B cell (primary cell): ENCODE measurements around the gene THEM5. TPM values are rescaled to one million over a fixed set of nuclear protein-coding genes. Genes with fewer than 3 reads are reported as not detected.

Experiments
- ATAC-seq: fragments of 200-7000 bp; cut with Tn5 transposase; one replicate; pipeline ENCODE4 v1.10.0; 2021; ENCODE audit warnings: low read depth, mild to moderate bottlenecking, moderate number of reproducible peaks, moderate library complexity
- CTCF ChIA-PET: fragments of 350-600 bp; sonication (Branson Sonifier 250); formaldehyde crosslinking; loops from one replicate; lab custom pipeline; 2021; ENCODE audit warnings: antibody characterized with exemption, inconsistent platforms; lab: Charles Lee
- POLR2A ChIA-PET: fragments of 350-600 bp; sonication (Branson Sonifier 250); formaldehyde crosslinking; loops from one replicate; lab custom pipeline; 2021; ENCODE audit warnings: antibody characterized with exemption; lab: Charles Lee
- DNase-seq: peaks from one replicate; pipeline ENCODE4 v3.0.0; 2013
- H2AFZ ChIP-seq: 2 replicates; pipeline ENCODE4 v1.6.1; 2012; ENCODE audit warnings: mild to moderate bottlenecking, low read depth, low read length; ENCODE audit not compliant: insufficient read depth, poor library complexity, severe bottlenecking
- H3K27ac ChIP-seq, 2 donors: 1 replicate in 1 of 2; 2 replicates in 1 of 2; pipeline ENCODE4 v1.5.1; 2012 to 2013; ENCODE audit warnings: low read length in 2 of 2, mild to moderate bottlenecking in 2 of 2, moderate library complexity in 1 of 2
- H3K27me3 ChIP-seq, 4 experiments: fragments of 200-600 bp in 1 of 4; sonication (generic) in 1 of 4; replicated peaks in 1 of 4; 1 replicate in 2 of 4; 2 replicates in 2 of 4; pipeline versions ENCODE4 v1.6.1 to v1.7.0; 2013 to 2016; ENCODE audit warnings: low read length in 3 of 4, mild to moderate bottlenecking in 2 of 4, mixed read lengths in 1 of 4, moderate library complexity in 1 of 4; ENCODE audit not compliant: insufficient read depth in 4 of 4, control insufficient read depth in 3 of 4; ENCODE audit errors: control extremely low read depth in 1 of 4
- H3K36me3 ChIP-seq, 2 experiments: replicated peaks in 1 of 2; 1 replicate in 1 of 2; 2 replicates in 1 of 2; pipeline versions ENCODE4 v1.6.1 to v1.7.1; 2013; ENCODE audit warnings: low read length in 1 of 2; ENCODE audit not compliant: insufficient read depth in 2 of 2, control insufficient read depth in 1 of 2; ENCODE audit errors: control extremely low read depth in 1 of 2, extremely low read depth in 1 of 2
- H3K4me1 ChIP-seq, 2 donors: fragments of 200-600 bp in 1 of 2; sonication (generic) in 1 of 2; 1 replicate in 1 of 2; 2 replicates in 1 of 2; pipeline versions ENCODE4 v1.5.1 to v1.6.1; 2013 to 2017; ENCODE audit warnings: low read length in 2 of 2; ENCODE audit not compliant: control insufficient read depth in 2 of 2, insufficient read depth in 2 of 2
- H3K4me2 ChIP-seq: replicated peaks from 2 replicates; pipeline ENCODE3; 2012; ENCODE audit warnings: mild to moderate bottlenecking, low read depth, low read length; ENCODE audit not compliant: poor library complexity, severe bottlenecking
- H3K4me3 ChIP-seq, 5 experiments: fragments of 200-600 bp in 1 of 5; sonication (generic) in 1 of 5; 1 replicate in 3 of 5; 2 replicates in 2 of 5; pipeline versions ENCODE4 v1.5.1 to v1.7.0; 2011 to 2016; ENCODE audit warnings: low read length in 4 of 5, mild to moderate bottlenecking in 4 of 5, low read depth in 2 of 5, control low read depth in 1 of 5, moderate library complexity in 1 of 5; ENCODE audit not compliant: insufficient read depth in 1 of 5; ENCODE audit errors: control extremely low read depth in 1 of 5, extremely low read depth in 1 of 5
- H3K79me2 ChIP-seq: fragments of 200-600 bp; sonication (generic); one replicate; pipeline ENCODE4 v1.6.0; 2016; ENCODE audit warnings: low read length; ENCODE audit not compliant: control insufficient read depth, insufficient read depth
- H3K9ac ChIP-seq: fragments of 200-600 bp; sonication (generic); 2 replicates; pipeline ENCODE4 v1.6.1; 2017; ENCODE audit warnings: mild to moderate bottlenecking, low read length, moderate library complexity
- H3K9me3 ChIP-seq, 3 donors: one replicate each; pipeline versions ENCODE4 v1.6.1 to v1.7.1; 2013; ENCODE audit warnings: low read length in 2 of 3; ENCODE audit not compliant: control insufficient read depth in 2 of 3, insufficient read depth in 1 of 3; ENCODE audit errors: control extremely low read depth in 1 of 3
- H4K20me1 ChIP-seq: 2 replicates; pipeline ENCODE4 v1.6.0; 2012; ENCODE audit warnings: mild to moderate bottlenecking, low read length; ENCODE audit not compliant: insufficient read depth, control insufficient read depth, poor library complexity, severe bottlenecking
- H3K27ac Mint-ChIP-seq: one replicate; pipeline ENCODE4 v1.8.0; 2021; ENCODE audit warnings: mixed read lengths
- H3K27me3 Mint-ChIP-seq: one replicate; pipeline ENCODE4 v1.8.0; 2021; ENCODE audit warnings: mixed read lengths
- H3K4me1 Mint-ChIP-seq: one replicate; pipeline ENCODE4 v1.8.0; 2021; ENCODE audit warnings: mixed read lengths
- H3K4me3 Mint-ChIP-seq: one replicate; pipeline ENCODE4 v1.8.0; 2021; ENCODE audit warnings: mixed read lengths
- H3K9me3 Mint-ChIP-seq: one replicate; pipeline ENCODE4 v1.8.0; 2022; ENCODE audit warnings: mixed read lengths; ENCODE audit not compliant: insufficient read depth
- EZH2 ChIP-seq: IDR thresholded peaks from 2 replicates; pipeline ENCODE4 v1.6.1; 2012; ENCODE audit warnings: borderline replicate concordance, low read depth, mild to moderate bottlenecking, moderate library complexity, low read length; ENCODE audit not compliant: insufficient read depth, poor library complexity, severe bottlenecking
- WGBS: methylation state at CpG from one replicate; pipeline ENCODE4 v1.1.5; 2013; ENCODE audit warnings: missing lambda C conversion rate; ENCODE audit not compliant: insufficient coverage; 5-methylcytosine and 5-hydroxymethylcytosine counted together
- intact Hi-C: fragments of 100-400 bp; cut with micrococcal nuclease; formaldehyde crosslinking; loops from one replicate; pipeline ENCODE4 v1.10.0; 2022
- polyA plus RNA-seq: library from polyadenylated mRNA; depleted of rRNA; stranded (reverse); fragments of >200 nt; gene quantifications from 2 replicates; pipeline ENCODE4 v1.2.3, GENCODE V29; 2012
- total RNA-seq, 2 donors: library from RNA; stranded (reverse); fragments of 120-200 nt in 1 of 2; gene quantifications; 1 replicate in 1 of 2; 2 replicates in 1 of 2; pipeline versions ENCODE4 v1.2.3 to v1.2.4, GENCODE V29; 2013 to 2022
- TF ChIP-seq, protein P1 (sequence below): fragments of 200-600 bp; IDR thresholded peaks from one replicate; pipeline ENCODE4 v1.8.0; 2022; ENCODE audit warnings: antibody characterized with exemption, mild to moderate bottlenecking

THEM5 gene
- total and polyA plus RNA-seq, 2 donors (not counting 1 experiment from before 2014, with no cell fraction given): not detected

- POLR2A ChIA-PET: no interaction called here
- intact Hi-C loops: loop anchor here (2.0 to 10.0 kb wide), 4 partner anchors 114 to 556 kb away; partner anchors contain the start of genes POGZ, PSMB4, RIIAD1 and ZNF687
- H3K9ac ChIP-seq: peak overlapping the region; percentile 65
- H2AFZ ChIP-seq: peak overlapping the region; percentile 69
- peak overlapping the region; percentile 89 for H3K4me2 ChIP-seq
- no peaks in the 10 kb centered on the region for H3K79me2 ChIP-seq
- WGBS: 2% methylated on average over 115 of the region's 117 CpGs
- Mint-ChIP-seq H3K9me3 (no peaks in the 10 kb centered on the region), H3K27ac (peak overlapping the region; percentile 37), H3K27me3 (peaks cover 10% of the 10 kb centered on the region), H3K4me1 (peaks cover 31% of the 10 kb centered on the region), H3K4me3 (peak overlapping the region; percentile 87)
- no peak overlapping the region for H3K27ac ChIP-seq
- ATAC-seq: peak; percentile 48
- no peaks in the 10 kb centered on the region for H3K36me3 ChIP-seq
- DNase-seq: peak; percentile 73
- H3K4me1 ChIP-seq: peaks cover 30 to 35% of the 10 kb centered on the region in 2 donors
- peaks cover 0 to 20% (median 7%) of the 10 kb centered on the region in 4 experiments for H3K27me3 ChIP-seq
- TF ChIP-seq, protein P1, sequence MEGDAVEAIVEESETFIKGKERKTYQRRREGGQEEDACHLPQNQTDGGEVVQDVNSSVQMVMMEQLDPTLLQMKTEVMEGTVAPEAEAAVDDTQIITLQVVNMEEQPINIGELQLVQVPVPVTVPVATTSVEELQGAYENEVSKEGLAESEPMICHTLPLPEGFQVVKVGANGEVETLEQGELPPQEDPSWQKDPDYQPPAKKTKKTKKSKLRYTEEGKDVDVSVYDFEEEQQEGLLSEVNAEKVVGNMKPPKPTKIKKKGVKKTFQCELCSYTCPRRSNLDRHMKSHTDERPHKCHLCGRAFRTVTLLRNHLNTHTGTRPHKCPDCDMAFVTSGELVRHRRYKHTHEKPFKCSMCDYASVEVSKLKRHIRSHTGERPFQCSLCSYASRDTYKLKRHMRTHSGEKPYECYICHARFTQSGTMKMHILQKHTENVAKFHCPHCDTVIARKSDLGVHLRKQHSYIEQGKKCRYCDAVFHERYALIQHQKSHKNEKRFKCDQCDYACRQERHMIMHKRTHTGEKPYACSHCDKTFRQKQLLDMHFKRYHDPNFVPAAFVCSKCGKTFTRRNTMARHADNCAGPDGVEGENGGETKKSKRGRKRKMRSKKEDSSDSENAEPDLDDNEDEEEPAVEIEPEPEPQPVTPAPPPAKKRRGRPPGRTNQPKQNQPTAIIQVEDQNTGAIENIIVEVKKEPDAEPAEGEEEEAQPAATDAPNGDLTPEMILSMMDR: no peak
- TF ChIP-seq EZH2: peak; percentile 84
- peak overlapping the region in 4 of 5 experiments; percentile 36 to 56 (median 44) for H3K4me3 ChIP-seq
- CTCF ChIA-PET: interaction anchor here (1.0 to 2.3 kb wide), 3 partner anchors 75 to 245 kb away, joined by 3 to 10 read pairs (median 5); partner anchors contain the start of gene MRPL9
- peaks cover 0 to 11% (median 0%) of the 10 kb centered on the region in 3 donors for H3K9me3 ChIP-seq
- no peaks in the 10 kb centered on the region for H4K20me1 ChIP-seq
Measured at GRCh38 chr1:151838222-151839081, 15.1 kb downstream of the THEM5 start.
